HG03097 (cell line): ENCODE results near the gene TFDP2.
"Not testable (repeated sequence)": the region's sequence is repeated elsewhere in the genome, so short reads cannot be mapped to it uniquely, and the experiment has no call there.

Experiments
- ATAC-seq: cut with Tn5 transposase; IDR thresholded peaks from one replicate; pipeline ENCODE4 v1.9.1; 2021; ENCODE audit not compliant: unreplicated experiment, low FRiP score

Gene TFDP2

GRCh38 chr3:142127941-142128658 is 21.2 kb downstream of the TFDP2 start:
- ATAC-seq = no peak

DNA sequence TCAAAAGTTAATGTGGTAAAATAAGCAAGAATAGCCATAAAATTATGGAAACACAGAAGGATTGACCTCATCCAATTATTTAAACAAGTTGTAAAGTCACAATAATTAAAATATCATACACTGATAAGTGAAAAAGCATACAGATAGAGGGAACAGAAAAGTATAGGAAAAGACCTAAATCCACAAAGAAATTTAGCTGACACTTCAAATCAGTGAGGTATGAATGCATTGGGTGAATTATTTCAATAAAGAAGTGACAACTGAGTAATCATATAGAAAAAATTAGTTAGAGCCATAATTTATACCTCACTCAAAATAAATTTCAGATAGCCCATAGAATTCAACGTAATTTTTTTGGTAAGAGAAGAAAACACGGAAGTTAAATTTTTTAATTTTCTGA is 25.1 kb downstream of the TFDP2 start:
- no peak for ATAC-seq

GRCh38 chr3:142120707-142121106 is 28.6 kb downstream of the TFDP2 start:
- ATAC-seq = no peak

GRCh38 chr3:142118911-142119310 is 30.4 kb downstream of the TFDP2 start:
- ATAC-seq = no peak

- ATAC-seq = no peak
Observed at GRCh38 chr3:142117056-142117851, 32.1 kb downstream of the TFDP2 start.

DNA sequence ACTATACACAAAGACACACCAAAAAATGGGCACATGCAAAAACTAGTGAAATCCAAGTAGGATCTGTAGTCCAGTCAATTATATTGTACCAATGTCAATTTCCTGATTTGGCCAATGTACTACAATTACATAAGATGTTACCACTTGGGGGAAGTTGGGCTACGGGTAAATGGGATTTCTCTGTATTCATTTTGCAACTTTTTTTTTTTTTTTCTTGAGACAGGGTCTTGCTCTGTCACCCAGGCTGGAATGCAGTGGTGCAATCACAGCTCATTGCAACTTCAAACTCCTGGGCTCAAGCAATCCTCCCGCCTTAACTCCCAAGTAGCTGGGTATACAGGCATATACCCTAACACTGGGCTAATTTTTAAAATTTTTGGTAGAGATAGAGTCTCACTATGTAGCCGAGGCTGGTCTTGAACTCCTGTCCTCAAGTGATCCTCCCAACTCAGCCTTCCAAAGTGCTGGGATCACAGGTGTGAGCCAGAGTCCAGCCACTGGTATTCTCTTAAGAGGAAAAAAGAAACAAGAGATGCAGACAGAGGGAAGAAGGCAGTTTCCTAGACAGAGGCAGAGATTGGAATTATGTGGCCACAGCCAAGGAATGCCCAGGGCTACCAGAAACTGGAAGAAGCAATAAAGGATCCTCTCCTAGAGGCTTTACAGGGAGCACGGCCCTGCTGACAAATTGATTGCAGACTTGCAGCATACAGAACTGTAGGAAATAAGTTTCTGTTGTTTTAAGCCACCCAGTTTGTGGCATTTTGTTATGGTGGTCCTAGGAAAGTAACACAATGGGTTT is 33.3 kb downstream of the TFDP2 start:
- no peak for ATAC-seq

GRCh38 chr3:142112601-142113000 is 36.7 kb downstream of the TFDP2 start:
- no peak for ATAC-seq

DNA sequence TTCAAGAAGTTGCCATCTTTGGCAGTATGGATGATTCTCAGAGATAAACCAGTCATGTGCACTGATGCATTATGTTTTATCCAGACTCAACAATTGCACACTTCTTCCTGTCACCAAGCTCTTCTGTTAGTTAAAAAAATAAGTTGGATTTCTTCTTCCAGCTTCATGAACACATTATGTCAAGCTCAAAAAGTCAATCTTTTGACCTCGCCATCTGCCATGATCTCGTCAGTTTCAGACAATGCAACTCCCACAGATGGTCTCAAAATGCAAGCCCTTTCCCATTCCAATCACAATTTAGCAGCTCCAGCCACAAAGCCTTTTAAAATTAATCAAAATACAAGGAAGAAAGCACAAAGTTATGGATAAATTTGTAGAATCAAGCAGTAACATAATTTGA is 42.8 kb downstream of the TFDP2 start:
- no peak for ATAC-seq

GRCh38 chr3:142105991-142106390 is 43.4 kb downstream of the TFDP2 start:
- no peak for ATAC-seq

GRCh38 chr3:142104763-142105162 is 44.6 kb downstream of the TFDP2 start:
- no peak for ATAC-seq

DNA sequence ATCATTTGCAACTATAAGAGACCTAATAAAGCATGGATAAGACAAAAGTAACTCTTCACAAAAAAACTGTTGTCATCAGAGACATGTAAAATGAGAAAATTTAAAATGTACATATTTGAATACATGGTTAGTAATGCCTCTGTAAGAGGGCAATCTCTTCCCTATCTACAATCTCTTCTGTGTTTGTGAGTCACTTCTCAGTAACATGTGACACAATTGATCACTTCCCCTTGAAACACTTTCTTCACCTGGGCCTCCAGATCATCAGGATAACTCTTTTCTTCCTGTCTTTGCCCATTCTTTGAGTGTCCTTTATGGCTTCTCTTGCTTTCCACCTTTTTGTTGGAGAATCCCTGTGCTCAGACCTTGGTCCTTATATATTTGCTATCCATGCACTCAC is 50.4 kb downstream of the TFDP2 start:
- no peak for ATAC-seq

- no peak for ATAC-seq
Observed at GRCh38 chr3:142097099-142097843, 52.1 kb downstream of the TFDP2 start.

DNA sequence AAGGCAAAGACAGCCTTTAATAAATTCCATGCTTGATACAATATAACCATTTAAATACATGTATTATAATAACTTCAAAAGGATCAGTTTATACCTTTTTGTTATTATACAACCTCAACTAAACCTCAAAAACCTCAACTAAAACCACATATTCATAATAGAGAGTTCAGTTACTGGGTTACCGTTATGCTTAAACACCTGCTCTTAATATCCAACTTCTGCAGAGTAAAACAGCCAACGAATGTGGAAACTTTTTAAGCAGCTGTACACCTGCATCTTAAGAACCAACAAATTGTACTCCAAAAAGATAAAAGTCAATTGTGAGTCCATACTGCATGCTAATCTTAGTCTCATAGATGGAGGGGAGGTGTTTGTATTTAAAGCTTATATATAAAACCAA is 53.5 kb downstream of the TFDP2 start:
- ATAC-seq = no peak

DNA sequence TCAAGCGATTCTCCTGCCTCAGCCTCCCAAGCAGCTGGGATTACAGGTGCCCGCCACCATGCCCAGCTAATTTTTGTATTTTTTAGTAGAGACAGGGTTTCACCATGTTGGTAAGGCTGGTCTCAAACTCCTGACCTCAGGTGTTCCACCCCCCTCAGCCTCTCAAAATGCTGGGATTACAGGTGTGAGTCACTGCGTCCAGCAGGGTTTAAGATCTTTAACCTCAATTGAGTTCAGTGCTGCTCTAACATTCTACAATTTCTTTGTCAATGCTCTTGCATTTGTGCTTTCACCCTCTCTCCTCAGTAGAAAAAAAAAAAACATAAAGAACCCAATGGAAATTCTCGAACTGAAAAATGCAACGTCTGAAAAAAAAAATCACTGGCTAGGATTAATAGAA is 60.4 kb downstream of the TFDP2 start:
- ATAC-seq = not testable (repeated sequence)

- ATAC-seq = no peak
Observed at GRCh38 chr3:142088522-142088921, 60.8 kb downstream of the TFDP2 start.

DNA sequence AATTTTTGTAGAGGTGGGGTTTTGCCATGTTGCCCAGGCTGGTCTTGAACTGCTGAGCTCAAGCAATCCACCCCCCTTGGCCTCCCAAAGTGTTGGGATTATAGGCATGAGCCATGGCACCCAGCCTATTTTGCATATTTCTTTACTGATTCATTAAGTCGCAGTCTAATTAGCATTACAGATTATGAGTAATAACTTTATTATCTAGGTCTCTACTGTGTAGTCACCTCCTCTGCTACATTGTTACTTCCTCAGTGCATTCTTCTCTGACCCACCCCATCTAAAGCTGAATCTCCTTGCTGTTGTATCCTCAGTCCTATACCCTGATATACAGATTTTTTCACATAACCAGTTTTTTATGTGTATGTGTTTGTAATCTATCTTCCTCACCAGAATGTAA is 61.7 kb downstream of the TFDP2 start:
- no peak for ATAC-seq

GRCh38 chr3:142086581-142087090 is 62.7 kb downstream of the TFDP2 start:
- ATAC-seq = no peak

DNA sequence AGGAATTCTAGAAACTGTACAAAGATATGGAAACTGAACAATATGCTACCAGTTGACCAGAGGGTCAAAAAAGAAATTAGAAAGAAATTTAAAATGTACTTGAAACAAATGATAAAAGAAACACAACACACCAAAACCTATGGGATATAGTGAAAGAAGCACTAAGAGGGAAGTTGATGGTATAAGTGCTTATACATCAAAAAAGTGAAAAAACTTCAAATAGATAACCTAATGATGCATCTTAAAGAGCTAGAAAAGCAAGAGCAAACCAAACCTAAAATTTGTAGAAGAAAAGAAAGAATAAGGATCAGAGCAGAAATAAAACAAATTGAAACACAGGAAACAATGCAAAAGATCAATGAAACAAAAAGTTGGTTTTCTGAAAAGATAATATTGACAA is 68.2 kb downstream of the TFDP2 start:
- no peak for ATAC-seq

DNA sequence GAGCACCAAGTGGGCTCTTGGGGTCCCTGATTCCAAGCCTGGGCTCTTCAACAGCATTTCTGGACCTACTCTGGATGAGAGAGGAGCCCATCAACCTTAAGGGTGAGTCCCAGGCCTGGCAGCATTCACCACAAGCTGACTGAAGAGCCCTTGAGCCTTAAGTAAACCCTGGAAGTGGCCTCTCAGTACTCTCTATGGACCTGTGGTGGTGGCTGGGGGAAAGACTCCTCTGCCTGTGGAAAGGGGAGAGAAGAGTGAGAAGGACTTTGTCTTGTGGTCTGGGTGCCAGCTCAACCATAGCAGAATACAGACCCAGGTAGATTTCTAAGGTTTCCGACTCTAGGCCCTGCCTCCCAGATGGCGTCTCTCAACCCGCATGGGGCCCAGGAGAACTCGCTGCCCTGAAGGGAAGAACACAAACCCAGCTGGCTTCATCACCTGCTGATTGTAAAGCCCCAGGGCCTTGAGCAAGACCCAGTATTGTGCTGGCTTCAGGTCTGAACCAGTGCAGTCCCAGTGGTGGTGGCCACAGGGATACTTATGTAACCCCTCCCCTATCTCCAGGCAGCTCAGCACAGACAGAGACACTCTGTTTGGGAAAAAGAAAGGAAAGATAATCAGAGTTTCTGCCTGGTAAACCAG is 71.4 kb downstream of the TFDP2 start:
- no peak for ATAC-seq
